ENCODE measurements around the gene FASTKD1.
"Not testable (repeated sequence)": the region's sequence is repeated elsewhere in the genome, so short reads cannot be mapped to it uniquely, and the experiment has no call there.

FASTKD1 gene

DNA sequence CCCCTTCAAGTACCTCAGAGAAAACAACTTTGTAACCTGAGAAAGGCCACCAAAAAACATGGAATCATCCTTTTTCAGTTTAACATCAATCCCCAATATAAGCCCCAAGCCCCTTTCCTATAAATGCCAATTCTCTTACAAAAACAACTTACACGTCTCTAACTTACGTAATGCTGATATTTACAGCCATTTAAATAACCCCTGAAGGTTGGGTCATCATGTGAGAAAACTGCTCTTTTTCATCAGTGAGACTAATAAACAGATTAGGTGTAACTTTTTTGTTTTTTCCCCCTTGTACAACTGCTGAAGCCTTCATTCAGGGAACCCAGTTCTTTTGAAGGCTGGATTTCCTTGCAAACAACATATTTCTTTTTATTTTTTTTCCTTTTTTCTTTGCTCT lies 3.7 kb downstream of the FASTKD1 start:
- no peak for DNase-seq

DNA sequence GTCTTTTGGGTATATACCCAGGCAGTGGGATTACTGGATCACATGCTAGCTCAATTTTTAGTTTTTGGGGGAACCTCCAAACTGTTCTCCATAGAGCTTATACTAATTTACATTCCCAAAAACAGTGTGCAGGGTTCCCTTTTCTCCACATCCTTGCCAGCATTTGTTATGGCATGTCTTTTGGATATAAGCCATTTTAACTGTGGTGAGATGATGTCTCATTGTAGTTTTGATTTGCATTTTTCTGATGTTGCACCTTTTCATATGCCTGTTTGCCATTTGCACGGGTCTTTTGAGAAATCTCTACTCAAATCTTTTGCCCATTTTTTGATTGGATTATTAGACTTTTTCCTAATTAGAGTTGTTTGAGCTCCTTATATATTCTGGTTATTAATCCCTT lies 8.0 kb downstream of the FASTKD1 start:
- DNase-seq: no peak

GRCh38 chr2:169562519-169562918 lies 11.1 kb downstream of the FASTKD1 start:
- DNase-seq: no peak

GRCh38 chr2:169562084-169562483 lies 11.6 kb downstream of the FASTKD1 start:
- not testable (repeated sequence) for DNase-seq

- DNase-seq: no peak
These were observed 12.3 kb downstream of the FASTKD1 start for GRCh38 chr2:169561364-169561763.

DNA sequence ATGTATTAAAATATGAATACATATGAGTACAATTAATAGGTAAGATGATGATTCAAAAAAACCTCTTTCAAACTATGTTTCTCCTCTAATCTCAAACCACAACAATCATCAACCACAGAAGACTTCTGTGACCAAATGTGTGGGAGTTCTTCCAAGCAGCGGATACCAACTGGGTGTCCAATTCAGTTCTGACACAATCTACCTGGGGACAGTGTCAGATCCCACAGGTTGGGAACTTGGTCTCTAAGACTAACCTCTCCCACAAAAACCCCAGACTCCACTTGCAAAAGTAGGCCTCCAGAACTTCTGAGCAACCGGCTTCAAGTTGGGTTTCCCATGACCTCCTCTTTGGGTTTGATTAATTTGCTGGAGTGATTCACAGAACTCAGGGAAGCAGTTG lies 26.9 kb downstream of the FASTKD1 start:
- DNase-seq: no peak

- DNase-seq: no peak
These were observed 31.2 kb downstream of the FASTKD1 start for GRCh38 chr2:169542433-169542832.

GRCh38 chr2:169540146-169540545 lies 33.5 kb downstream of the FASTKD1 start:
- DNase-seq: no peak

GRCh38 chr2:169539460-169539859 lies 34.2 kb downstream of the FASTKD1 start:
- not testable (repeated sequence) for DNase-seq

DNA sequence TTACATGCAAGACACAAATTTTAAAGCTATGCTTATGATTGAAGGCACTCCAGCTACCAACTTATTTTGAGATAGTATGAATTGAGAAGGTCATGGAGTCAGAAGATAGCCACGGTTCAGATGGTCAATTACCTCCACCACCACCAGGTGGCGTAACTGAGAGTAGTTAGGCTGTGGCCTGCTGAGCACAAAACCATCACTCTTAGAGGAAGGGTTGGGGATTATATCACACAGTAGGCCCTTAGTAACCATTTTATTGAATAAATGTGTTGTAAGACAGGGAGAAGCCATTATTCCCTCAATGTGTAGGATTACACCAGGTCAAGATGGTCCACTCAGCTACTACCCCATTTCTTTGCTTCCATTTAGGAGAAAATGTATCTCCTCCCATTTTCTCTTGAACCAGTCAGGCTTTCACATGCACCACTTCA lies 45.4 kb downstream of the FASTKD1 start:
- peak; percentile 60 to 71 for DNase-seq

DNA sequence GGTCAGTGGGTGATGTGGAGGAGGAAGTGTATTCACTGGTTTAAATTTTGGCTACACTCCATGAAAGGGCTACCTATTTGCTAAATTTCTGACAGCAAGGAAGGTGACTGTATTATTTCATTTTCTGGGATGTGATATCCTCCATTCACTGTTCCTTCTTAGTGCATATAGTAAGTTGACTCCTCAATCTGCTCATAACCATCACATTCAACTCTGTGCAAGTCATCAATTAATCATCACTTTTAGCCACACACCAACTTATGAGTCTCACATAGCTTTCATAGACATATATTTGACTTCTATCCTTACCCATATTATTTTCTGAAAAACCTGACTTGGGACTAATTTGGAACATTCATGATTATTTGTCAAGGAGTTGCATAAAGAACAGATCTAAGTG lies 47.2 kb downstream of the FASTKD1 start:
- DNase-seq: no peak

DNA sequence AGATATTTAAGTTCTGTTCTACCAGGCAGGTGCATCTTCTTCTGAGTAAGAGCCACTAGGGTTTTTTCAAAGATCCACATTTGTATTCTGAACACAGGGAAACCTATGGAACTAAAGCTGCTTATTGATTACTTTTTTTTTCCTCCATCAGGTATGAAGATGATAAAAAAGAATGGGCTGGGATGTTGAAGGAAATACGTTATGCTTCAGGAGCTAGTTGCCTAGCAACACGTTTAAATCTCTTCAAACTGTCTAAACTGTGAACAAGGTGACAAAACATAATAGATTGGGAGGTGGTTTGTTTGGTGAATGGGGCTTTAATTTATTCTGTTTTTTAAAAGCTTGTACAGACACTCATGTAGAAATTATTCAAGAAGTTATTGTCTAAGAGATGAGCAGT lies 48.2 kb downstream of the FASTKD1 start:
- DNase-seq: no peak

GRCh38 chr2:169523681-169524080 lies 50.0 kb downstream of the FASTKD1 start:
- no peak for DNase-seq

- DNase-seq: no peak
These were observed 52.8 kb downstream of the FASTKD1 start for GRCh38 chr2:169520896-169521295.

DNA sequence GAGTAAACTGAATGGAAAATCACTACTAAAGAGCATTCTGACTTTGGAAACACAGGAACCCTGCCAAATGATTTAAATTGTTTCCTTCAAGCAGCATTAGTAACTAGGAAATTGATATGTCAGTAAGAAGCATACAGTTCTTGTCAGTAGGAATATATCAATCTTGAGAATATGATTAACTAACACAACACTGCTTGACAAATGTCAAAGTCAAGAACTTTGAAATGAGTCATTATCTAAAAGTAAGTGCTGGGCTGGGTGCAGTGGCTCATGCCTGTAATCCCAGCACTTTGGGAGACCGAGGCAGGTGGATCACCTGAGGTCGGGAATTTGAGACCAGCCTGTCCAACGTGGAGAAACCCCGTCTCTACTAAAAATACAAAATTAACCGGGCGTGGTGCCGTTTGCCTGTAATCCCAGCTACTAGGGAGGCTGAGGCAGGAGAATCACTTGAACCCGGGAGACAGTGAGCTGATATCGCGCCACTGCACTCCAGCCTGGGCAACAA lies 57.1 kb downstream of the FASTKD1 start:
- not testable (repeated sequence) for DNase-seq

DNA sequence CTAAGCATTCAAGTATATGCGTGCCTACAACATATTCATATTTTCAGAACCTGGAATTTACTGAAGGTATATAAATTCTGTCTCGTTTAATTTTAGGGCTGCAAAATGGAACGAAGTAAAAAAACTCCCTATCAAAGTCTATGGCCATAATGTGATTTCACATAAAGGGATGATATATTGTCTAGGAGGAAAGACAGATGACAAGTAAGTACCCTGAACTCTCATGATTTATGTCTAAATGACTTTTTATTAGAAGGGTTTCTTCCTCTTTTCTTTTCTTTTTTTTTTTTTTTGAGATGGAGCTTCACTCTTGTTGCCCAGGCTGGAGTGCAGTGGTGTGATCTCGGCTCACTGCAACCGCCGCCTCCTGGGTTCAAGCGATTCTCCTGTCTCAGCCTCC lies 58.9 kb downstream of the FASTKD1 start:
- DNase-seq: not testable (repeated sequence)

- no peak for DNase-seq
These were observed 59.7 kb downstream of the FASTKD1 start for GRCh38 chr2:169513926-169514325.

GRCh38 chr2:169513094-169513493 lies 60.6 kb downstream of the FASTKD1 start:
- no peak for DNase-seq

DNA sequence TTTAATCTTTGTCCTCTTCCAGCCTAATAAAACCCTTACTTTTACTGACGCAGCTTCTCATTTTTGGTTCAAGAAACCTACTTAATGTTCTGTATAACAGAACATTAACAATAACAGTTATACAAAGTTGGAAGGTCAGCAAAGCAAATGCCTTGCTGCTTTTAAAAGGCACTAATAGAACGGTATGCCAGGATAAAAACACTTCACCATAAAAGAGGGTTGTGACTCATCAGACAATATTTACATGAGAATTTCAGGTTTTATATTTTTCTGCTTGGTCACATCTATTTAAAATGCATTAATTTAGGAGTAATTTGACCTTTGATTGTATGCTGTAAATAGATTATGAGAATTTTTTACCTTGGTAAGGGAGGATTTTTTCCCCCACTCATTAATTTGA lies 61.1 kb downstream of the FASTKD1 start:
- no peak for DNase-seq

DNA sequence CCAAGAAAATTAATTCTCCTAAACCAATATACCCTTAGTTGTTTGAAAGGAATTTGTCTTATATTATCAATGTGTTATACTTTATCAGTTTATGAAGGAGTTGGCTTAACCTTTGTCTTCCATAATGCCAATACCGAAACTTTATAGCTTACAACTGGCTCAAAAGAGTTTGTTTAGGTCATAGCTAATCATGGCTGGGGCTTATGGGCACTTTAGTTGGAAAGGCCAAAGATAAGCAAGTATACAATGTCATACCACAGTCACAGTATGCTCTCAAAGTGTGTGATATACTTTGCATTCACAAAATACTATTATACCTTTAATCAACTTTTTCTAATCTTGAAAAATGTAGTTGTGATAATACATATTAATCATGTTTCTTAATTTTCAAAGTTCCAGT lies 61.8 kb downstream of the FASTKD1 start:
- no peak for DNase-seq

GRCh38 chr2:169510496-169510895 lies 63.2 kb downstream of the FASTKD1 start:
- DNase-seq: no peak

- no peak for DNase-seq
These were observed 63.7 kb downstream of the FASTKD1 start for GRCh38 chr2:169509955-169510354.

DNA sequence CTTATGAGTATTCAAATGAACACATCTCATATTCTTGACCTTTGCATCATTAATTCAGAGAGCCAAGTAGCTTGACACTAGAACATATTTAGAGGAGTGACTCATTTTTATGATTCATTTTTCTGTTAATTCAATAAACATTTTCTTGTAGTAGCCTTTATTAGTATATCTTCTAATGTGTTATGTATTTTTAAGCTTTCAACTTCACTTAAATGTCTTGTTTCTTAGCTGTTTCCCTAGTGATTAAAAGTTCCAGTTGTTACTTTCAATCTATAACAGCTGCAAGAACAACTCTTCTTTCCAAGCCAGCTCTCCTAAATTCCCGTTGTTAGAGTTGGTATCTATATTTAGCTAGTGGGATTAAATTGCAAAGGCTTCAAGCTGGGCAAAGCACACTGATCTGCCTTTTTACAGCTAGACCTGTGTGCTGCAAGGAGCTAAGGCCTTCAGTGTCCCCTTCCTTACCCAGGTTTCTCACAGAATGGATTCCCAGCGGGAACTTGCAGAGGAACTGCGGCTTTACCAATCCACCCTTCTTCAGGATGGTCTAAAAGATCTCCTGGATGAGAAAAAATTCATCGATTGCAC lies 64.3 kb downstream of the FASTKD1 start, which contains the start of gene KLHL41:
Gene KLHL41, plus strand, starts transcription at position 405 of the 588 bp plus-strand sequence. Its CDS starts 77 bp downstream, at position 482.
- no peak for DNase-seq

DNA sequence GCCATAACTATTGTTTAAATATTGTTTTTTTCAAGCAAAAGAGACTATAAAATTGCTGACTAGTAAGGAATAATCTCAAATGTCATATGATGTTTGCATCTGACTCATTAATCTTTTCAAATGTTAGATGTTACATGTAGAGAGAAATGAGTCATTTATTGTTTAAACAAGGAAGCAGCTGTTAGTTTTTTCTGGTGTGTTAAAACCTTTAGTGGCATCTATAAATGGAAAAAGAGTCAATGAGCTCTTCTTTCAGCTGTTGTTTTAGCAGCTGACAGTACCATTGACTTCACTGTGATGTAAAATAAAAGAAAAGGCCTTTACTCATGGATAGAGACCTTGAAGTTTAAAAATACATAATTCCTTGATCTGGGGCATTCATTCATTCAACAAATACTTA lies 66.0 kb downstream of the FASTKD1 start:
- no peak for DNase-seq

DNA sequence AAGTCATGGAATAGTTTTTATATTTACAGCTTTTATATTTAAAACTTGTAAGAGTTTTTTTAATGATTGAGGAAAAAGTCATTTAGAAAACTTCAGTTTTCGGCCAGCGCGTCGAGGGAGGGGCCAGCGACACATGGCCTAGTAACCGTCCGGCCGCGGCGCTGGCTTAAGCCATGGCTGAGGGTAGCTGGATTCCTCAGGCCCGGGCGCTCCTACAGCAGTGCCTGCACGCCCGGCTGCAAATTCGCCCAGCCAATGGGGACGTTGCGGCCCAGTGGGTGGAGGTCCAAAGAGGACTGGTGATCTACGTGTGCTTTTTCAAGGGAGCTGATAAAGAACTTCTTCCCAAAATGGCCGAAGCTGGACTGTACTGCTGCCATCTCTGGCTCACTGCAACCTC lies 69.0 kb downstream of the FASTKD1 start:
- no peak for DNase-seq

All from CD4-positive, alpha-beta T cell treated with Interleukin-1 beta for 1 hour (primary cell).